Smooth muscle cell (in vitro differentiated cells): ENCODE data around the gene ZNF653. TPM values are rescaled to one million over a fixed set of nuclear protein-coding genes. Genes with fewer than 3 reads are reported as not detected.

Experiments used
- DNase-seq: peaks from one replicate; lab custom pipeline; 2025; ENCODE audit not compliant: unreplicated experiment; lab: John Stamatoyannopoulos, UW
- H2AFZ ChIP-seq: fragments of 200-600 bp; sonication (generic); 2 replicates; pipeline ENCODE4 v1.6.0; 2016; ENCODE audit warnings: antibody characterized with exemption, low read depth, mild to moderate bottlenecking
- H3F3A ChIP-seq: fragments of 200-600 bp; sonication (generic); 2 replicates; pipeline ENCODE4 v1.6.0; 2017; ENCODE audit warnings: antibody characterized with exemption, low read depth
- H3K27ac ChIP-seq: fragments of 200-600 bp; sonication (generic); 2 replicates; pipeline ENCODE4 v1.5.1; 2016; ENCODE audit warnings: low read depth, mild to moderate bottlenecking
- H3K27me3 ChIP-seq: fragments of 200-600 bp; sonication (generic); 2 replicates; pipeline ENCODE4 v1.6.1; 2016; ENCODE audit warnings: low read depth, mild to moderate bottlenecking
- H3K36me3 ChIP-seq: fragments of 200-600 bp; sonication (generic); 2 replicates; pipeline ENCODE4 v1.5.1; 2016; ENCODE audit warnings: low read depth
- H3K4me1 ChIP-seq: fragments of 200-600 bp; sonication (generic); 2 replicates; pipeline ENCODE4 v1.5.1; 2016; ENCODE audit warnings: low read depth
- H3K4me2 ChIP-seq: fragments of 200-600 bp; sonication (generic); 2 replicates; pipeline ENCODE4 v1.6.0; 2016; ENCODE audit warnings: mild to moderate bottlenecking
- H3K4me3 ChIP-seq: fragments of 200-600 bp; sonication (generic); 2 replicates; pipeline ENCODE4 v1.5.1; 2016; ENCODE audit warnings: mild to moderate bottlenecking
- H3K79me2 ChIP-seq: fragments of 200-600 bp; sonication (generic); 2 replicates; pipeline ENCODE4 v1.6.0; 2016; ENCODE audit warnings: low read depth, mild to moderate bottlenecking
- H3K9ac ChIP-seq: fragments of 200-600 bp; sonication (generic); 2 replicates; pipeline ENCODE4 v1.6.0; 2016; ENCODE audit warnings: low read depth
- H3K9me3 ChIP-seq: fragments of 200-600 bp; sonication (generic); replicated peaks from 2 replicates; pipeline ENCODE4 v1.5.1; 2016; ENCODE audit warnings: low read depth
- H4K20me1 ChIP-seq: fragments of 200-600 bp; sonication (generic); 2 replicates; pipeline ENCODE4 v1.6.0; 2016; ENCODE audit warnings: low read depth
- WGBS: methylation state at CpG from one replicate; pipeline ENCODE4 v1.1.7; 2016; ENCODE audit warnings: low lambda C conversion rate; 5-methylcytosine and 5-hydroxymethylcytosine counted together
- polyA plus RNA-seq: library from polyadenylated mRNA; unstranded; fragments of >200 nt; fragmentation: Nextera tagmentation; extraction: Ambion mirVana; gene quantifications from 2 replicates; pipeline ENCODE4 v1.2.1, GENCODE V29; 2016
- total RNA-seq: library from RNA; depleted of rRNA; stranded (reverse); fragments of >200 nt; gene quantifications from 2 replicates; pipeline ENCODE4 v1.2.3, GENCODE V29; 2014
- TF ChIP-seq, protein P1 (sequence below): fragments of 200-600 bp; sonication (generic); IDR thresholded peaks from 2 replicates; pipeline ENCODE4 v1.5.1; 2017; ENCODE audit warnings: borderline replicate concordance, mild to moderate bottlenecking, antibody characterized with exemption; ENCODE audit not compliant: insufficient read depth, poor library complexity, severe bottlenecking

The ZNF653 gene
- total and polyA plus RNA-seq, 2 experiments from 2014 or later = 2.9 to 5.5 TPM

DNA sequence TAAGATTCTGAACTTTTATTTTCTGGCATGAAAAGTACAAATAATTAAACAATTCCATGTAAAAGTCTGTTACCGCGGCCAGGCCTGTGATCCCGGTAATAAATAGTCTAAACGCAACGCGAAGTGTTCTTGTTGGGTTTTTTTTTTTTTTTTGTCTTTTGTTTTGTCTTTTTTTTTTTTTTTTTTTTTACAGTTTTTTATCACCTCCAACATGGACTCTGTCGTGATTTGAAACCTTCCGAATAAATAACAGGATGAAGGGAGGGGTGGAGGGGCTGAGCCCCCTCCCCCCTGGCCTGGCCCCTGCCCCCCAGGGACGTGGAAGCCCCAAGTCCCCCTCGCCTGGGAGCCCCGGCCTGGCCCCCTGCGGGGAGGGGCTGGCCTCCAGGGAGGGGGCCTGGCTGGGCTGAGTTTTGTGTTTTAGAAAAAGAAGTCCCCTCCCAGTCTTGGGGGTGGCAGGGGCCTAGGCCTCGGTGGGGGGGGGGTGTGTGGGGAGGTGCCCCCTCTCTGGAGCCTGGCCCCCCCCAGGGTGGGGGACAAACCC lies 54.2 kb downstream of the ZNF653 start:
- H3K36me3 ChIP-seq = no peaks in the 10 kb centered on the region
- no peaks in the 10 kb centered on the region for H3F3A ChIP-seq
- no peaks in the 10 kb centered on the region for H4K20me1 ChIP-seq
- H3K9ac ChIP-seq = no peak overlapping the region
- no peak overlapping the region for H2AFZ ChIP-seq
- H3K4me1 ChIP-seq = peaks cover 12% of the 10 kb centered on the region
- DNase-seq = no peak
- no peaks in the 10 kb centered on the region for H3K27me3 ChIP-seq
- H3K4me2 ChIP-seq = no peak overlapping the region
- H3K27ac ChIP-seq = no peak overlapping the region
- TF ChIP-seq, protein P1, sequence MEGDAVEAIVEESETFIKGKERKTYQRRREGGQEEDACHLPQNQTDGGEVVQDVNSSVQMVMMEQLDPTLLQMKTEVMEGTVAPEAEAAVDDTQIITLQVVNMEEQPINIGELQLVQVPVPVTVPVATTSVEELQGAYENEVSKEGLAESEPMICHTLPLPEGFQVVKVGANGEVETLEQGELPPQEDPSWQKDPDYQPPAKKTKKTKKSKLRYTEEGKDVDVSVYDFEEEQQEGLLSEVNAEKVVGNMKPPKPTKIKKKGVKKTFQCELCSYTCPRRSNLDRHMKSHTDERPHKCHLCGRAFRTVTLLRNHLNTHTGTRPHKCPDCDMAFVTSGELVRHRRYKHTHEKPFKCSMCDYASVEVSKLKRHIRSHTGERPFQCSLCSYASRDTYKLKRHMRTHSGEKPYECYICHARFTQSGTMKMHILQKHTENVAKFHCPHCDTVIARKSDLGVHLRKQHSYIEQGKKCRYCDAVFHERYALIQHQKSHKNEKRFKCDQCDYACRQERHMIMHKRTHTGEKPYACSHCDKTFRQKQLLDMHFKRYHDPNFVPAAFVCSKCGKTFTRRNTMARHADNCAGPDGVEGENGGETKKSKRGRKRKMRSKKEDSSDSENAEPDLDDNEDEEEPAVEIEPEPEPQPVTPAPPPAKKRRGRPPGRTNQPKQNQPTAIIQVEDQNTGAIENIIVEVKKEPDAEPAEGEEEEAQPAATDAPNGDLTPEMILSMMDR = no peak
- no peak overlapping the region for H3K4me3 ChIP-seq
- H3K79me2 ChIP-seq = no peaks in the 10 kb centered on the region
- no peaks in the 10 kb centered on the region for H3K9me3 ChIP-seq
- WGBS = 70% methylated on average over 9 of the region's 13 CpGs

DNA sequence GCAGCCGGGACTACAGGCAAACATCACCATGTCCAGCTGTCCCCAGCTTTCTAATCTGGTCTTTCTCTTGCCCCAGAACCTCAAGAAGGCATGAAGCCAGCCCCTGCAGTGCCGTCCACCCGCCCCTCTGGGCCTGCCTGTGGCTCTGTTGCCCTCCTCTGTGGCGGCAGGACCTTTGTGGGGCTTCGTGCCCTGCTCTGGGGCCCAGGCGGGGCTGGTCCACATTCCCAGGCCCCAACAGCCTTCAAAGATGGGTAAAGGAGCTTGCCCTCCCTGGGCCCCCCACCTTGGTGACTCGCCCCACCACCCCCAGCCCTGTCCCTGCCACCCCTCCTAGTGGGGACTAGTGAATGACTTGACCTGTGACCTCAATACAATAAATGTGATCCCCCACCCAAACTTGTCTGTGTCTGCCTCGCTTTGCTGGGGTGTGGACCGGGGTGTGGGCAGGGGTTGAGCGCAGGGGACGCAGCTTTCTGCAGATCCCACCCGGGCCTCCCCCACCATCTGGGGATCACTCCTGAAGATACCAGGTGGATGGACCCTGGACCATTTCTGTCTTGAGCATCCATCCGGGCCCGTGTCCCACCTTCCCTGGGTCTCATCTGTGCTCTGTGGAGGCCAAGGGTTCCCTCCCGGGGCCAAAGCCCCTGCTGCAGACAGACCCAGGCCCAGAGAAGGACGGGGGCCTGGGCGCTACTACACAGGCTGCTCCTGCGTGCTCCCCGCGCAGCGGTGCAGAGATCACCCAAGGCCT lies 54.9 kb downstream of the ZNF653 start:
- Histone ChIP-seq H3K79me2 (no peaks in the 10 kb centered on the region), H4K20me1 (no peaks in the 10 kb centered on the region), H3K9ac (no peak overlapping the region), H2AFZ (no peak overlapping the region), H3K4me1 (peaks cover 12% of the 10 kb centered on the region), H3K4me2 (no peak overlapping the region), H3K27ac (no peak overlapping the region), H3F3A (no peaks in the 10 kb centered on the region), H3K4me3 (no peak overlapping the region), H3K36me3 (no peaks in the 10 kb centered on the region), H3K27me3 (no peaks in the 10 kb centered on the region), H3K9me3 (no peaks in the 10 kb centered on the region)
- DNase-seq = no peak
- TF ChIP-seq, protein P1 = no peak
- WGBS = 93% methylated on average over 16 of the region's 21 CpGs

DNA sequence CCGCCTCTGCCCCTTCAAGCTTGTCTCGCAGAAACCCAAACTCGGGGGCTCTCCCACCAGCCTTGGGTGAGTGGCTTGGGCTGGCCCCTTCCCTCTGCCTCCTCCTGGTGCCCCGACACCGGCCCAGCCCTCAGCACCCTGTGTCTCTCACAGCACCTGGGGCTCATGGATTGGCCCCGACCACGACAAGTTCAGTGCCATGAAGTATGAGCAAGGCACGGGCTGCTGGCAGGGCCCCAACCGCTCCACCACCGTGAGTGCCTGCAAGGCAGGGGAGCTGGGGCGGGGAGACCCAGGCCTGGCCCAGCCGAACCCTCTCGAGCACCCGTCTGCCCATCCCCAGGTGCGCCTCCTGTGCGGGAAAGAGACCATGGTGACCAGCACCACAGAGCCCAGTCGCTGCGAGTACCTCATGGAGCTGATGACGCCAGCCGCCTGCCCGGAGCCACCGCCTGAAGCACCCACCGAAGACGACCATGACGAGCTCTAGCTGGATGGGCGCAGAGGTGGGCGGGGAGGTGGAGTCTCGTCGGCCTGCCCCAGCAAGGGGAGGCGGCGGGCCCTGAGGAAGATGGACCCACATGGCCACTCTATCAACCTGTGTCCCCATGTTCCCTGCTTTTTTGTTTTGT lies 56.6 kb downstream of the ZNF653 start:
- Histone ChIP-seq H3K79me2 (no peaks in the 10 kb centered on the region), H3K9me3 (no peaks in the 10 kb centered on the region), H3K4me1 (peaks cover 12% of the 10 kb centered on the region), H3K4me3 (no peak overlapping the region), H3K9ac (no peak overlapping the region), H3K27me3 (no peaks in the 10 kb centered on the region), H3K36me3 (no peaks in the 10 kb centered on the region), H3K27ac (no peak overlapping the region), H3K4me2 (no peak overlapping the region), H3F3A (no peaks in the 10 kb centered on the region), H4K20me1 (no peaks in the 10 kb centered on the region), H2AFZ (no peak overlapping the region)
- DNase-seq = no peak
- TF ChIP-seq, protein P1 = no peak
- WGBS = 96% methylated on average over 28 of the region's 31 CpGs
